Prostate gland (tissue), 2 donors: ENCODE measurements around the gene FGF22.

ENCODE experiments used
- CTCF ChIP-seq, 4 experiments: fragments of 200-600 bp in 2 of 4; fragments of 450-650 bp in 2 of 4; sonication (generic) in 2 of 4; IDR thresholded peaks; 1 replicate in 3 of 4; 2 replicates in 1 of 4; pipeline ENCODE4 v1.5.1; 2016 to 2019; ENCODE audit warnings: antibody characterized with exemption in 4 of 4, mild to moderate bottlenecking in 2 of 4, moderate library complexity in 2 of 4
- POLR2A ChIP-seq: fragments of 450-650 bp; IDR thresholded peaks from one replicate; pipeline ENCODE4 v1.6.1; 2016; ENCODE audit warnings: antibody characterized with exemption, mild to moderate bottlenecking
- POLR2AphosphoS5 ChIP-seq: sonication (generic); formaldehyde crosslinking; IDR thresholded peaks from one replicate; pipeline ENCODE4 v1.6.1; 2017; ENCODE audit warnings: antibody characterized with exemption

- no peak for TF ChIP-seq CTCF (IDR thresholded peaks at IDR 0.05)
- no peak for TF ChIP-seq POLR2A
- TF ChIP-seq POLR2AphosphoS5 = no peak
Measured at GRCh38 chr19:609004-609346, 30.7 kb upstream of the FGF22 start.
